ENCODE data around the gene CAMTA1. TPM values are rescaled to one million over a fixed set of nuclear protein-coding genes. Genes with fewer than 3 reads are reported as not detected.

The CAMTA1 gene
- polyA plus RNA-seq, 2 donors: 61.1 to 75.0 TPM

GRCh38 chr1:6854166-6854565 lies 68.9 kb downstream of the CAMTA1 start:
- Histone ChIP-seq H3K36me3 (ENCODE audit: control insufficient read depth in 2 of 2, insufficient read depth in 2 of 2, low read length in 1 of 2) (peaks cover 0 to 3% of the 10 kb centered on the region in 2 donors), H3K27ac (ENCODE audit: low read depth in 2 of 2, low read length in 1 of 2) (no peak overlapping the region), H3K4me3 (ENCODE audit: low read depth in 1 of 2, low read length in 2 of 2) (no peak overlapping the region), H3K4me1 (ENCODE audit: control insufficient read depth in 2 of 2, insufficient read depth in 2 of 2, low read length in 1 of 2) (no peaks in the 10 kb centered on the region), H3K27me3 (ENCODE audit: control insufficient read depth in 1 of 2, insufficient read depth in 2 of 2, low read length in 2 of 2) (no peaks in the 10 kb centered on the region), H3K9me3 (ENCODE audit: control insufficient read depth in 2 of 2, insufficient read depth in 1 of 2, low read depth in 1 of 2, low read length in 1 of 2) (no peaks in the 10 kb centered on the region)
- 90 to 93% methylated on average over 4 of the region's 4 CpGs for WGBS, 2 donors

- whole genome bisulfite sequencing, 2 donors: 92 to 98% methylated on average over 2 of the region's 2 CpGs
- H3K4me1 ChIP-seq (ENCODE audit: control insufficient read depth in 2 of 2, insufficient read depth in 2 of 2, low read length in 1 of 2): no peaks in the 10 kb centered on the region
- H3K27me3 ChIP-seq (ENCODE audit: control insufficient read depth in 1 of 2, insufficient read depth in 2 of 2, low read length in 2 of 2): no peaks in the 10 kb centered on the region
- no peak overlapping the region for H3K27ac ChIP-seq (ENCODE audit: low read depth in 2 of 2, low read length in 1 of 2)
- peaks cover 0 to 3% of the 10 kb centered on the region in 2 donors for H3K36me3 ChIP-seq (ENCODE audit: control insufficient read depth in 2 of 2, insufficient read depth in 2 of 2, low read length in 1 of 2)
- no peak overlapping the region for H3K4me3 ChIP-seq (ENCODE audit: low read depth in 1 of 2, low read length in 2 of 2)
- H3K9me3 ChIP-seq (ENCODE audit: control insufficient read depth in 2 of 2, insufficient read depth in 1 of 2, low read depth in 1 of 2, low read length in 1 of 2): no peaks in the 10 kb centered on the region
These were observed 72.6 kb downstream of the CAMTA1 start for GRCh38 chr1:6857831-6858230.

GRCh38 chr1:6858596-6858995 lies 73.3 kb downstream of the CAMTA1 start:
- Histone ChIP-seq H3K9me3 (ENCODE audit: control insufficient read depth in 2 of 2, insufficient read depth in 1 of 2, low read depth in 1 of 2, low read length in 1 of 2) (no peaks in the 10 kb centered on the region), H3K27ac (ENCODE audit: low read depth in 2 of 2, low read length in 1 of 2) (no peak overlapping the region), H3K4me3 (ENCODE audit: low read depth in 1 of 2, low read length in 2 of 2) (no peak overlapping the region), H3K4me1 (ENCODE audit: control insufficient read depth in 2 of 2, insufficient read depth in 2 of 2, low read length in 1 of 2) (no peaks in the 10 kb centered on the region), H3K36me3 (ENCODE audit: control insufficient read depth in 2 of 2, insufficient read depth in 2 of 2, low read length in 1 of 2) (peaks cover 0 to 3% of the 10 kb centered on the region in 2 donors), H3K27me3 (ENCODE audit: control insufficient read depth in 1 of 2, insufficient read depth in 2 of 2, low read length in 2 of 2) (no peaks in the 10 kb centered on the region)
- WGBS, 2 donors: 93 to 96% methylated on average over 3 of the region's 3 CpGs

- Histone ChIP-seq H3K9me3 (ENCODE audit: control insufficient read depth in 2 of 2, insufficient read depth in 1 of 2, low read depth in 1 of 2, low read length in 1 of 2) (no peaks in the 10 kb centered on the region), H3K4me3 (ENCODE audit: low read depth in 1 of 2, low read length in 2 of 2) (no peak overlapping the region), H3K27me3 (ENCODE audit: control insufficient read depth in 1 of 2, insufficient read depth in 2 of 2, low read length in 2 of 2) (no peaks in the 10 kb centered on the region), H3K36me3 (ENCODE audit: control insufficient read depth in 2 of 2, insufficient read depth in 2 of 2, low read length in 1 of 2) (peaks cover 0 to 3% of the 10 kb centered on the region in 2 donors), H3K4me1 (ENCODE audit: control insufficient read depth in 2 of 2, insufficient read depth in 2 of 2, low read length in 1 of 2) (peaks cover 0 to 3% of the 10 kb centered on the region in 2 donors), H3K27ac (ENCODE audit: low read depth in 2 of 2, low read length in 1 of 2) (peak overlapping the region in 1 of 2 donors; percentile 26)
- WGBS, 2 donors: 76 to 79% methylated on average over 7 of the region's 7 CpGs
These were observed 74.4 kb downstream of the CAMTA1 start for GRCh38 chr1:6859415-6860343.

- H3K27me3 ChIP-seq (ENCODE audit: control insufficient read depth in 1 of 2, insufficient read depth in 2 of 2, low read length in 2 of 2): no peaks in the 10 kb centered on the region
- 74 to 78% methylated on average over 6 of the region's 6 CpGs for WGBS, 2 donors
- H3K4me1 ChIP-seq (ENCODE audit: control insufficient read depth in 2 of 2, insufficient read depth in 2 of 2, low read length in 1 of 2): peaks cover 0 to 3% of the 10 kb centered on the region in 2 donors
- no peak overlapping the region for H3K27ac ChIP-seq (ENCODE audit: low read depth in 2 of 2, low read length in 1 of 2)
- no peaks in the 10 kb centered on the region for H3K9me3 ChIP-seq (ENCODE audit: control insufficient read depth in 2 of 2, insufficient read depth in 1 of 2, low read depth in 1 of 2, low read length in 1 of 2)
- H3K4me3 ChIP-seq (ENCODE audit: low read depth in 1 of 2, low read length in 2 of 2): no peak overlapping the region
- peaks cover 0 to under 1% of the 10 kb centered on the region in 2 donors for H3K36me3 ChIP-seq (ENCODE audit: control insufficient read depth in 2 of 2, insufficient read depth in 2 of 2, low read length in 1 of 2)
These were observed 75.1 kb downstream of the CAMTA1 start for GRCh38 chr1:6860401-6860800.

GRCh38 chr1:6861075-6861724 lies 75.9 kb downstream of the CAMTA1 start:
- Histone ChIP-seq H3K36me3 (ENCODE audit: control insufficient read depth in 2 of 2, insufficient read depth in 2 of 2, low read length in 1 of 2) (no peaks in the 10 kb centered on the region), H3K4me1 (ENCODE audit: control insufficient read depth in 2 of 2, insufficient read depth in 2 of 2, low read length in 1 of 2) (peaks cover 0 to 3% of the 10 kb centered on the region in 2 donors), H3K27ac (ENCODE audit: low read depth in 2 of 2, low read length in 1 of 2) (no peak overlapping the region), H3K27me3 (ENCODE audit: control insufficient read depth in 1 of 2, insufficient read depth in 2 of 2, low read length in 2 of 2) (no peaks in the 10 kb centered on the region), H3K9me3 (ENCODE audit: control insufficient read depth in 2 of 2, insufficient read depth in 1 of 2, low read depth in 1 of 2, low read length in 1 of 2) (no peaks in the 10 kb centered on the region), H3K4me3 (ENCODE audit: low read depth in 1 of 2, low read length in 2 of 2) (no peak overlapping the region)
- 88 to 92% methylated on average over 12 of the region's 12 CpGs for whole genome bisulfite sequencing, 2 donors

- WGBS, 2 donors: 83 to 89% methylated on average over 4 of the region's 4 CpGs
- Histone ChIP-seq H3K36me3 (ENCODE audit: control insufficient read depth in 2 of 2, insufficient read depth in 2 of 2, low read length in 1 of 2) (no peaks in the 10 kb centered on the region), H3K4me1 (ENCODE audit: control insufficient read depth in 2 of 2, insufficient read depth in 2 of 2, low read length in 1 of 2) (peaks cover 2 to 3% of the 10 kb centered on the region in 2 donors), H3K27ac (ENCODE audit: low read depth in 2 of 2, low read length in 1 of 2) (no peak overlapping the region), H3K27me3 (ENCODE audit: control insufficient read depth in 1 of 2, insufficient read depth in 2 of 2, low read length in 2 of 2) (no peaks in the 10 kb centered on the region), H3K9me3 (ENCODE audit: control insufficient read depth in 2 of 2, insufficient read depth in 1 of 2, low read depth in 1 of 2, low read length in 1 of 2) (no peaks in the 10 kb centered on the region), H3K4me3 (ENCODE audit: low read depth in 1 of 2, low read length in 2 of 2) (no peak overlapping the region)
These were observed 77.7 kb downstream of the CAMTA1 start for GRCh38 chr1:6862906-6863305.

GRCh38 chr1:6864166-6864565 lies 78.9 kb downstream of the CAMTA1 start:
- Histone ChIP-seq H3K27ac (ENCODE audit: low read depth in 2 of 2, low read length in 1 of 2) (no peak overlapping the region), H3K36me3 (ENCODE audit: control insufficient read depth in 2 of 2, insufficient read depth in 2 of 2, low read length in 1 of 2) (no peaks in the 10 kb centered on the region), H3K9me3 (ENCODE audit: control insufficient read depth in 2 of 2, insufficient read depth in 1 of 2, low read depth in 1 of 2, low read length in 1 of 2) (no peaks in the 10 kb centered on the region), H3K4me3 (ENCODE audit: low read depth in 1 of 2, low read length in 2 of 2) (no peak overlapping the region), H3K27me3 (ENCODE audit: control insufficient read depth in 1 of 2, insufficient read depth in 2 of 2, low read length in 2 of 2) (no peaks in the 10 kb centered on the region), H3K4me1 (ENCODE audit: control insufficient read depth in 2 of 2, insufficient read depth in 2 of 2, low read length in 1 of 2) (peaks cover 2 to 3% of the 10 kb centered on the region in 2 donors)
- WGBS, 2 donors: 82 to 96% methylated on average over 5 of the region's 5 CpGs

- Histone ChIP-seq H3K4me3 (ENCODE audit: low read depth in 1 of 2, low read length in 2 of 2) (no peak overlapping the region), H3K27me3 (ENCODE audit: control insufficient read depth in 1 of 2, insufficient read depth in 2 of 2, low read length in 2 of 2) (no peaks in the 10 kb centered on the region), H3K9me3 (ENCODE audit: control insufficient read depth in 2 of 2, insufficient read depth in 1 of 2, low read depth in 1 of 2, low read length in 1 of 2) (no peaks in the 10 kb centered on the region), H3K4me1 (ENCODE audit: control insufficient read depth in 2 of 2, insufficient read depth in 2 of 2, low read length in 1 of 2) (peaks cover 2 to 3% of the 10 kb centered on the region in 2 donors), H3K27ac (ENCODE audit: low read depth in 2 of 2, low read length in 1 of 2) (no peak overlapping the region), H3K36me3 (ENCODE audit: control insufficient read depth in 2 of 2, insufficient read depth in 2 of 2, low read length in 1 of 2) (no peaks in the 10 kb centered on the region)
- 92 to 94% methylated on average over 7 of the region's 7 CpGs for WGBS, 2 donors
These were observed 81.6 kb downstream of the CAMTA1 start for GRCh38 chr1:6866825-6867224.
